Mesenchymal stem cell (in vitro differentiated cells and primary cell): ENCODE results near the gene PAK2.
A peak's percentile ranks its signal among the peaks of the same experiment; 100 is the strongest.

Experiments used
- DNase-seq: peaks from one replicate; pipeline ENCODE4 v3.0.0-alpha.2; 2013
- H2AFZ ChIP-seq: one replicate; pipeline ENCODE4 v1.6.1; 2013; ENCODE audit warnings: low read depth, mild to moderate bottlenecking, control low read depth, inconsistent platforms, low read length, moderate library complexity
- H2AK5ac ChIP-seq: 2 replicates; pipeline ENCODE4 v1.6.1; 2013; ENCODE audit warnings: low read length, moderate library complexity, mild to moderate bottlenecking, inconsistent platforms; ENCODE audit not compliant: severe bottlenecking
- H2BK120ac ChIP-seq: one replicate; pipeline ENCODE4 v1.6.1; 2013; ENCODE audit warnings: low read depth, mild to moderate bottlenecking, inconsistent platforms, low read length, moderate library complexity
- H2BK12ac ChIP-seq, 2 experiments: one replicate each; pipeline ENCODE4 v1.6.1; 2013; ENCODE audit warnings: inconsistent platforms in 2 of 2, low read length in 2 of 2, mild to moderate bottlenecking in 2 of 2, moderate library complexity in 2 of 2, control low read depth in 1 of 2
- H2BK15ac ChIP-seq: one replicate; pipeline ENCODE4 v1.6.1; 2013; ENCODE audit warnings: mild to moderate bottlenecking, low read depth, inconsistent platforms; ENCODE audit not compliant: poor library complexity, severe bottlenecking
- H2BK5ac ChIP-seq: 2 replicates; pipeline ENCODE4 v1.6.1; 2013; ENCODE audit warnings: low read depth, mild to moderate bottlenecking, low read length, control low read depth, inconsistent platforms; ENCODE audit not compliant: poor library complexity, severe bottlenecking
- H3K14ac ChIP-seq, 2 experiments: one replicate each; pipeline ENCODE4 v1.6.1; 2013; ENCODE audit warnings: inconsistent platforms in 2 of 2, low read length in 2 of 2, control low read depth in 1 of 2, mild to moderate bottlenecking in 1 of 2, moderate library complexity in 1 of 2
- H3K18ac ChIP-seq, 2 experiments: one replicate each; pipeline ENCODE4 v1.6.1; 2013; ENCODE audit warnings: inconsistent platforms in 2 of 2, low read length in 2 of 2, control low read depth in 1 of 2, low read depth in 1 of 2, mild to moderate bottlenecking in 1 of 2
- H3K23ac ChIP-seq, 2 experiments: one replicate each; pipeline ENCODE4 v1.6.1; 2013; ENCODE audit warnings: inconsistent platforms in 2 of 2, low read length in 2 of 2, mild to moderate bottlenecking in 2 of 2, moderate library complexity in 2 of 2, control low read depth in 1 of 2
- H3K27ac ChIP-seq: 2 replicates; pipeline ENCODE4 v1.5.1; 2013; ENCODE audit warnings: mild to moderate bottlenecking, moderate library complexity, low read length, control low read depth, inconsistent platforms; ENCODE audit not compliant: poor library complexity, severe bottlenecking
- H3K27me3 ChIP-seq, 2 experiments: 2 replicates each; pipeline versions ENCODE4 v1.6.1 to v1.7.0; 2013; ENCODE audit warnings: low read length in 2 of 2, mild to moderate bottlenecking in 2 of 2, moderate library complexity in 2 of 2, control low read depth in 1 of 2, inconsistent platforms in 1 of 2; ENCODE audit not compliant: control insufficient read depth in 1 of 2, insufficient read depth in 1 of 2
- H3K36me3 ChIP-seq, 2 experiments: 2 replicates each; pipeline versions ENCODE4 v1.6.1 to v1.7.0; 2013; ENCODE audit warnings: low read length in 2 of 2, control low read depth in 1 of 2, inconsistent platforms in 1 of 2, low read depth in 1 of 2, mild to moderate bottlenecking in 1 of 2; ENCODE audit not compliant: insufficient read depth in 2 of 2, control insufficient read depth in 1 of 2
- H3K4ac ChIP-seq, 2 experiments: one replicate each; pipeline ENCODE4 v1.6.1; 2013; ENCODE audit warnings: inconsistent platforms in 2 of 2, low read length in 2 of 2, mild to moderate bottlenecking in 2 of 2, moderate library complexity in 2 of 2, control low read depth in 1 of 2, low read depth in 1 of 2
- H3K4me1 ChIP-seq: 2 replicates; pipeline ENCODE4 v1.6.1; 2013; ENCODE audit warnings: low read depth, low read length, control low read depth; ENCODE audit not compliant: control insufficient read depth, insufficient read depth
- H3K4me2 ChIP-seq: 2 replicates; pipeline ENCODE4 v1.6.1; 2013; ENCODE audit warnings: low read length, mild to moderate bottlenecking, inconsistent platforms; ENCODE audit not compliant: poor library complexity, severe bottlenecking
- H3K4me3 ChIP-seq, 2 experiments: 2 replicates each; pipeline versions ENCODE4 v1.5.1 to v1.7.0; 2013; ENCODE audit warnings: low read length in 2 of 2, mild to moderate bottlenecking in 2 of 2, control low read depth in 1 of 2, low read depth in 1 of 2; ENCODE audit not compliant: insufficient read depth in 1 of 2
- H3K79me1 ChIP-seq: replicated peaks from 2 replicates; pipeline ENCODE4 v1.6.1; 2013; ENCODE audit warnings: mild to moderate bottlenecking, control low read depth, low read length, inconsistent platforms; ENCODE audit not compliant: poor library complexity, severe bottlenecking
- H3K9ac ChIP-seq: 2 replicates; pipeline ENCODE4 v1.7.0; 2013; ENCODE audit warnings: mild to moderate bottlenecking, low read length, moderate library complexity
- H3K9me3 ChIP-seq: 2 replicates; pipeline ENCODE4 v1.7.0; 2013; ENCODE audit warnings: mild to moderate bottlenecking, low read length; ENCODE audit not compliant: control insufficient read depth
- H4K8ac ChIP-seq: one replicate; pipeline ENCODE4 v1.6.1; 2013; ENCODE audit warnings: inconsistent platforms, mild to moderate bottlenecking, low read length, moderate library complexity
- H4K91ac ChIP-seq: one replicate; pipeline ENCODE4 v1.6.1; 2013; ENCODE audit warnings: mild to moderate bottlenecking, low read length, inconsistent platforms
- WGBS: methylation state at CpG from one replicate; pipeline ENCODE4 v1.1.7; 2013; ENCODE audit warnings: mixed read lengths; 5-methylcytosine and 5-hydroxymethylcytosine counted together

PAK2 gene

GRCh38 chr3:196793246-196793645, 53.6 kb downstream of the PAK2 start:
- WGBS, result no CpG with 5 or more reads among the region's 1 CpG
- no peak overlapping the region for H3K4me2 ChIP-seq
- H3K36me3 ChIP-seq, result peaks cover 6 to 39% of the 10 kb centered on the region in 2 experiments
- no peak overlapping the region for H2BK120ac ChIP-seq
- H3K23ac ChIP-seq, result no peak overlapping the region
- peaks cover 16% of the 10 kb centered on the region for H3K79me1 ChIP-seq
- no peak overlapping the region for H3K4ac ChIP-seq
- H3K9ac ChIP-seq, result no peak overlapping the region
- H3K18ac ChIP-seq, result no peak overlapping the region
- DNase-seq, result peak; percentile 80
- no peak overlapping the region for H3K14ac ChIP-seq
- peaks cover 8% of the 10 kb centered on the region for H3K4me1 ChIP-seq
- H3K27ac ChIP-seq, result peak overlapping the region; percentile 83
- no peaks in the 10 kb centered on the region for H3K27me3 ChIP-seq
- H2BK5ac ChIP-seq, result no peak overlapping the region
- H2BK12ac ChIP-seq, result no peak overlapping the region
- H2AK5ac ChIP-seq, result no peak overlapping the region
- no peak overlapping the region for H4K8ac ChIP-seq
- no peak overlapping the region for H2BK15ac ChIP-seq
- no peak overlapping the region for H3K4me3 ChIP-seq
- no peak overlapping the region for H4K91ac ChIP-seq
- no peaks in the 10 kb centered on the region for H3K9me3 ChIP-seq
- H2AFZ ChIP-seq, result no peak overlapping the region

DNA sequence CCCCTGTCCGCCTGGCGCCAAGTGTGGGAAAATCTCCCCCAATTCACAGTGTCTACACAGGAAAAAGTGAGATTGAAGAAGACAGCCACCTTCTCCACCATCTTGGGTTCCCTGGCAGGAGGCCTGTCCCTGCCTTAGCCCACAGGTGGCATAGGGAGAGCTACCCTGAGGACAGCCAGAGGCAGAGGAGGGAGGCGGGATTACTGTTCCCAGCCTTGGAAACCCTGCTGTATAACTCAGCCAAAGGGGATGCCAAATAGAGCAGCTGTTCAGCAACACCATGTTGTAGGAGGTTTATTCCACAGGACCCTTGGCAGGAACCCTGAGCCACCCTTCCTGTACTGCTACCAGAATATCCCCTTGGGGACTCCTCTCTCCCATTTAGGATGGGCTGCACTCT, 54.8 kb downstream of the PAK2 start:
- no peak overlapping the region for H3K9ac ChIP-seq
- no peak overlapping the region for H2BK120ac ChIP-seq
- H2BK5ac ChIP-seq, result no peak overlapping the region
- H2AK5ac ChIP-seq, result peak overlapping the region; percentile 18
- no peak overlapping the region for H3K4me2 ChIP-seq
- H3K79me1 ChIP-seq, result peaks cover 19% of the 10 kb centered on the region
- no peak overlapping the region for H3K4me3 ChIP-seq
- no peak overlapping the region for H3K14ac ChIP-seq
- no peak overlapping the region for H3K4ac ChIP-seq
- H3K27ac ChIP-seq, result peak overlapping the region; percentile 4
- 99% methylated on average over 3 of the region's 3 CpGs for WGBS
- H4K91ac ChIP-seq, result no peak overlapping the region
- no peak overlapping the region for H3K18ac ChIP-seq
- no peak overlapping the region for H2BK15ac ChIP-seq
- H4K8ac ChIP-seq, result no peak overlapping the region
- H3K9me3 ChIP-seq, result no peaks in the 10 kb centered on the region
- H2AFZ ChIP-seq, result no peak overlapping the region
- peaks cover 8 to 40% of the 10 kb centered on the region in 2 experiments for H3K36me3 ChIP-seq
- no peaks in the 10 kb centered on the region for H3K27me3 ChIP-seq
- H3K4me1 ChIP-seq, result peaks cover 8% of the 10 kb centered on the region
- H3K23ac ChIP-seq, result no peak overlapping the region
- no peak overlapping the region for H2BK12ac ChIP-seq
- DNase-seq, result no peak

- Histone ChIP-seq H3K4me2 (no peak overlapping the region), H3K9me3 (no peaks in the 10 kb centered on the region)
- 100% methylated on average over 1 of the region's 1 CpG for WGBS
Observed at GRCh38 chr3:196796317-196796716, 56.7 kb downstream of the PAK2 start.

DNA sequence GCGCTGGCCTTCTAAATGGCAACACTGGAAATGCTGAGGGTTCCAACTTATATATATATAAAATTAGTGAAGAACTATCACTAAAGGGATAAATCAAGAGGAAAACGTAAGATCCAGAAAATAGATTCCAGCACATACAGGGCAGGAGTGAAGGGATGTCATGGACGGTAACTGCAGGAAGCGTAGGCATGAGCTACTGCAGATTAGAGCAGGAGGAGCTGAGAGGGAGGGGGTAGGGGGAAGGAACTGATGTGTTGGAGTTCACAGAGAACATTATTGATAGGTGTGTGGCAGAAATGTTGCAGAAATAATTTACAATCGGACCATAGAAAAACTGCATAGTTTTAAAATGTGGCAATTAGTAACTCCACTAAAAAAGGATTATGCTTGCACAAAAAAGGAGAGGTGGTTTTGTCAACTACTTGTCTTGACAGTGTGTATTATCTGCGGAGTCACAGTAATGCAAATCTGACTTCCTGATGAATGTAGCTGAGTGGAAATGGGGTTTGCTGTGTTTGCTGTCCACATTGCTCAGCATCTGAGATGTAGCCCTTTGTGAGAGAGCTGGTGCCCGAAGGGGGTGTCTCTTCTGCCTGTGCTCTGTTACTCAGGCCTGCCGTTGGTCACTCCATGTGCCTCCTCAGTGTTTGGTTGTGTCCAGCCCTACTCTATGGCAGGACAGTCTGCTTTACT, 61.2 kb downstream of the PAK2 start:
- 94% methylated on average over 7 of the region's 8 CpGs for WGBS
- H3K9me3 ChIP-seq, result no peaks in the 10 kb centered on the region

More at GRCh38 chr3:196796317-196796716, 56.7 kb downstream of the PAK2 start:
- Histone ChIP-seq H4K91ac (no peak overlapping the region), H3K4ac (no peak overlapping the region), H3K14ac (no peak overlapping the region), H2BK120ac (no peak overlapping the region), H3K18ac (no peak overlapping the region), H2BK12ac (no peak overlapping the region), H3K23ac (no peak overlapping the region), H2BK5ac (no peak overlapping the region), H3K4me1 (peaks cover 6% of the 10 kb centered on the region), H3K36me3 (peaks cover 10 to 32% of the 10 kb centered on the region in 2 experiments), H4K8ac (no peak overlapping the region), H2AFZ (no peak overlapping the region), H3K9ac (no peak overlapping the region), H3K27ac (no peak overlapping the region), H2BK15ac (no peak overlapping the region), H2AK5ac (no peak overlapping the region), H3K4me3 (no peak overlapping the region), H3K79me1 (peaks cover 18% of the 10 kb centered on the region), H3K27me3 (no peaks in the 10 kb centered on the region)
- no peak for DNase-seq

More for the DNA sequence above, 61.2 kb downstream of the PAK2 start:
- DNase-seq, result no peak
- Histone ChIP-seq H2AK5ac (no peak overlapping the region), H3K14ac (no peak overlapping the region), H2BK12ac (no peak overlapping the region), H2AFZ (no peak overlapping the region), H3K4me2 (no peak overlapping the region), H3K27me3 (no peaks in the 10 kb centered on the region), H4K91ac (no peak overlapping the region), H3K4me1 (no peaks in the 10 kb centered on the region), H3K18ac (no peak overlapping the region), H2BK120ac (no peak overlapping the region), H2BK5ac (no peak overlapping the region), H2BK15ac (no peak overlapping the region), H4K8ac (no peak overlapping the region), H3K36me3 (peaks cover 15 to 40% of the 10 kb centered on the region in 2 experiments), H3K4me3 (no peak overlapping the region), H3K9ac (no peak overlapping the region), H3K23ac (no peak overlapping the region), H3K27ac (no peak overlapping the region), H3K4ac (no peak overlapping the region), H3K79me1 (peaks cover 17% of the 10 kb centered on the region)
